ENCODE data around the gene CTH.
"Not testable (repeated sequence)": the region's sequence is repeated elsewhere in the genome, so short reads cannot be mapped to it uniquely, and the experiment has no call there.

CTH gene

GRCh38 chr1:70443739-70444138 is 32.7 kb downstream of the CTH start:
- TF ChIP-seq CTCF (IDR thresholded peaks at IDR 0.05; ENCODE audit: extremely low read depth, insufficient read depth, missing control alignments), result no peak
- no peak for DNase-seq (ENCODE audit: low spot score)
- in situ Hi-C loops (cut with MboI; ENCODE audit: low pct_unique_long_range_greater_than_20kb, low sequenced_read_pairs, unreplicated experiment), result no loop called here

- no peak for TF ChIP-seq CTCF (IDR thresholded peaks at IDR 0.05; ENCODE audit: extremely low read depth, insufficient read depth, missing control alignments)
- in situ Hi-C loops (cut with MboI; ENCODE audit: low pct_unique_long_range_greater_than_20kb, low sequenced_read_pairs, unreplicated experiment), result no loop called here
- no peak for DNase-seq (ENCODE audit: low spot score)
These were observed 38.0 kb downstream of the CTH start for GRCh38 chr1:70449049-70449448.

GRCh38 chr1:70452164-70452939 is 41.3 kb downstream of the CTH start:
- DNase-seq (ENCODE audit: low spot score); in situ Hi-C loops (cut with MboI; ENCODE audit: low pct_unique_long_range_greater_than_20kb, low sequenced_read_pairs, unreplicated experiment): not testable (repeated sequence)

GRCh38 chr1:70455291-70455690 is 44.2 kb downstream of the CTH start:
- DNase-seq (ENCODE audit: low spot score), result no peak
- in situ Hi-C loops (cut with MboI; ENCODE audit: low pct_unique_long_range_greater_than_20kb, low sequenced_read_pairs, unreplicated experiment), result no loop called here
- TF ChIP-seq CTCF (IDR thresholded peaks at IDR 0.05; ENCODE audit: extremely low read depth, insufficient read depth, missing control alignments), result no peak

GRCh38 chr1:70458131-70458530 is 47.1 kb downstream of the CTH start:
- in situ Hi-C loops (cut with MboI; ENCODE audit: low pct_unique_long_range_greater_than_20kb, low sequenced_read_pairs, unreplicated experiment), result no loop called here
- DNase-seq (ENCODE audit: low spot score), result no peak

GRCh38 chr1:70459496-70460225 is 48.6 kb downstream of the CTH start:
- in situ Hi-C loops (cut with MboI; ENCODE audit: low pct_unique_long_range_greater_than_20kb, low sequenced_read_pairs, unreplicated experiment), result no loop called here
- TF ChIP-seq CTCF (IDR thresholded peaks at IDR 0.05; ENCODE audit: extremely low read depth, insufficient read depth, missing control alignments), result no peak
- no peak for DNase-seq (ENCODE audit: low spot score)

More at GRCh38 chr1:70458131-70458530, 47.1 kb downstream of the CTH start:
- no peak for TF ChIP-seq CTCF (IDR thresholded peaks at IDR 0.05; ENCODE audit: extremely low read depth, insufficient read depth, missing control alignments)

- in situ Hi-C loops (cut with MboI; ENCODE audit: low pct_unique_long_range_greater_than_20kb, low sequenced_read_pairs, unreplicated experiment); DNase-seq (ENCODE audit: low spot score): not testable (repeated sequence)
These were observed 50.0 kb downstream of the CTH start for GRCh38 chr1:70460740-70461713.
